DLD1 (cell line): ENCODE measurements around the gene CROCC.
"Not testable (repeated sequence)": the region's sequence is repeated elsewhere in the genome, so short reads cannot be mapped to it uniquely, and the experiment has no call there.

ENCODE experiments used
- in situ Hi-C: cut with HindIII; loops from 2 replicates; pipeline ENCODE4 v1.10.0; 2017; ENCODE audit warnings: low sequenced_read_pairs

CROCC gene

DNA sequence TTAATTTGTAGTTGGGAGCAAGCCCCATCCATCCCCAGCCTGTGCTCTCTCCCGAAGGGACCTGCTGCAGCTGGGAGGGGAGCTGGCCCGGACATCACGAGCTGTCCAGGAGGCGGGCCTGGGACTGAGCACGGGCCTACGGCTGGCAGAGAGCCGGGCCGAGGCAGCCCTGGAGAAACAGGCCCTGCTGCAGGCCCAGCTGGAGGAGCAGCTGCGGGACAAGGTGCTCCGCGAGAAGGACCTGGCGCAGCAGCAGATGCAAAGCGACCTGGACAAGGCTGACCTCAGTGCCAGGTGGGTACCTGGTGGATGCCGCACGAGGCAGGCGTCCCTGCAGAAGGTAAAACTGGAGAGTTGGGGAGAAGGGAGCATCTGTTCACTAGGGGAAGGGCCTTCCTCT is 14.8 kb downstream of the CROCC start:
- in situ Hi-C loops: not testable (repeated sequence)

DNA sequence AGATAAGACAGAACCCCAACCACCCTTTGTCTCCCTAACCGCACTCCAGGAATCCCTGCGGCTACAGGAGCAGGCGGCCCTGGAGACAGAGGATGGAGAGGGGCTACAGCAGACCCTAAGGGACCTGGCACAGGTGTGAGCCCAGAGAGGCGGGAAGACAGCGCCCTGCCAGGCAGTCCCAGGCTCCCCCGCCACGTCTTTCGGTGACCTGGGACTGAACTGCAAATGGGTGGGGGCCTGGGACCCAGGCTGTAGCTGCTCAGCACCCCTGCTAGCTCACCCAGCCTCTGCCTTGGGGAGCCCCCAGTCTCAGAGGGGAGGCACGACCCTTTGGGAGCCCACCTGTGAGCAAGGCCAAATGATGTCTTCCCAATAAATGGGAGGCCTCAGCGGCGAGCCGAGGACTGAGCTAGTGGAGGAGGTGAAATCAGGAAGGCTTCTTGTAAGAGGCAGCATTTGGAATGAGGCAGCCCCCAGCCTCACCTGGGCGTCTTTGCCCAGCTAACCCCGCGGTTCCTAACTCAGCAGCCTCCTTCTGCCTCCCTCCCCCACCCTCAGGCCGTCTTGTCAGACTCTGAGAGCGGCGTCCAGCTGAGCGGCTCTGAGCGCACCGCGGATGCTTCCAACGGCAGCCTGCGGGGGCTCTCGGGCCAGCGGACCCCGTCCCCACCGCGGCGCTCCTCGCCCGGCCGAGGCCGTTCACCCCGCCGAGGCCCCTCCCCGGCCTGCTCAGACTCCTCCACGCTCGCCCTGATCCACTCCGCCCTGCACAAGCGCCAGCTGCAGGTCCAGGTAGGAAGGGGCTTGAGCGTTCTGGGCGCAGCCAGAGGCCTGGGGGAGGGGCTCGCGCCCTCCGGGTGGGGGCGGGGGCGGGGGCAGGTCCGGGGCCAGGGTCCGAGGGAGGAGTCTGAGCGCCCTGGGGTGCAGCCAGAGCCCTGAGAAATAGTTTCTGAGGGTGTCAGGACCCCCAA is 16.9 kb downstream of the CROCC start:
- in situ Hi-C loops: no loop called here

DNA sequence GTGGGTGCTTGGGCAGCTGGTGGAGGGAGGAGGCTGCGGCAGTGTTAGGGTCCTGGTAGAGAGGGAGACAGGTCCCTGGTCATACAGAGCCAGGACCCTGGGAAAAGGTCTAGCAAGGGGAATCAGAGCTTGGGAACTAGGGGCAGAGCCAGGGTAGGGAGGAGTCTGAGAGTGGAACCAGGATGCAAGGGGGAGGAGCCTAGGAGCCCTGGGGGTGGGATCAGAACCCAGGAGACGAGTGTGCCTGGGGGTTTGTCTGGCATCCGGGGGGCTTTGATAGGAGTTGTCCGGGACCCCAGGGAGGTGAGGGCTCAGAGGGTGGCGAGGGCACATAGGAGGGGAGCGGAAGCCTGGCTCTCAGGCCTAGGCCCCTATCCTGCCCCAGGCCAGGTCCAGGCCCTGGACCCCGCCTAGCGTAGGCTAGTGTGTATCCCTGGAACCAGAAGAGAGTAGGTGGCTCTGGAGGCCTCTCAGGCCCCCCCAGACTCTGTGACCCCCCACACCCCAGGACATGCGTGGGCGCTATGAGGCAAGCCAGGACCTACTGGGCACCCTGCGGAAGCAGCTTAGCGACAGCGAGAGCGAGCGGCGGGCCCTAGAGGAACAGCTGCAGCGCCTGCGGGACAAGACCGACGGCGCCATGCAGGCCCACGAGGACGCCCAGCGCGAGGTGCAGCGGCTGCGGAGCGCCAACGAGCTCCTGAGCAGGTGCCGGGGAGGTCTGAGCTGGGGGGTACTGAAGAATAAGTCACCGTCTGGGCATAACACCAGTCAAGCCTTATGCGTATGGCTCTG is 17.9 kb downstream of the CROCC start:
- in situ Hi-C loops: not testable (repeated sequence)

DNA sequence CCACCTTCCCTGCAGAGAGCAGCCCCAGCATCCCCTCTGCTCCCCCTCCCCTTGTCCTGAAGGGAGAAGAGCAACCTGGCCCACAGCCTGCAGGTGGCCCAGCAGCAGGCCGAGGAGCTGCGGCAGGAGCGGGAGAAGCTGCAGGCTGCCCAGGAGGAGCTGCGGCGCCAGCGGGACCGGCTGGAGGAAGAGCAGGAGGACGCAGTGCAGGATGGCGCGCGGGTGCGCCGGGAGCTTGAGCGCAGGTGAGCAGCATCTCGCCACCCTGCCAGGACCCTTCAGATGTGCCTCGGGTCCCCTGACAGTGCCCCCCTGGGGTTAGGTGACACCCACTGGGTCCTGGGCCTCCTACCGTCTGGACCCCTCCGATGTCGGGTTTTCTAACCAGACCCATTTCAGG is 22.3 kb downstream of the CROCC start:
- in situ Hi-C loops: no loop called here

DNA sequence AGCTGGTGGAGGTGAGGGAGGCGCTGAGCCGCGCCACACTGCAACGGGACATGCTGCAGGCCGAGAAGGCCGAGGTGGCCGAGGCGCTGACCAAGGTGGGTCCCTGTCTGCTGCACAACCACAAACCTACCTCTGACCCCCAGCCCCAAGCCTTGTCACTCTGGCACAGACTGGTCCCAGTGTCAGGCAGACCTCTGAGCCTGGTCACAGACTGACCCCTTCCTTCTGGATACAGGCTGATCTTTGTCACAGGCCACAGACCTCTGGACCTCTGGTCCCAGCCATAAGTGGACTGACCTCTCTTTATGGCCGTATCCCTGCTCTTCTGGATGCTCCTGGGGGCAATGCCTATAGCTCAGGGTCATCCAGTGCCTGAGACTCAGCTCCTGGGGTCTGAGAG is 23.8 kb downstream of the CROCC start:
- in situ Hi-C loops: not testable (repeated sequence)

DNA sequence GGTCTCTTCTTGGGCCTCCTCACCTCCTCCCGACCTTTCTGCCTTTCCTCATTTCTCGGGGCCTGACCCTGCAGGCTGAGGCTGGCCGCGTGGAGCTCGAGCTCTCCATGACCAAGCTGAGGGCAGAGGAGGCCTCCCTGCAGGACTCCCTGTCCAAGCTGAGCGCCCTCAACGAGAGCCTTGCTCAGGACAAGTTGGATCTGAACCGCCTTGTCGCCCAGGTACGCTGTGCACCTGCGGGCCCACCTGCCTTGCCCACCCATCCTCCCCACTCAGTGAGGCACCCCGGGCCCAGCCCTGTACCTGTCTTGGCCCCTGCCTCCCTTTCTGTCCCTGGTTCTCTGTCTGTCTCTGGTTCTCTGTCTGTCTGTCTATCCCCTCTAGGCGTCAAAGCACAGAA is 24.5 kb downstream of the CROCC start:
- in situ Hi-C loops: not testable (repeated sequence)

DNA sequence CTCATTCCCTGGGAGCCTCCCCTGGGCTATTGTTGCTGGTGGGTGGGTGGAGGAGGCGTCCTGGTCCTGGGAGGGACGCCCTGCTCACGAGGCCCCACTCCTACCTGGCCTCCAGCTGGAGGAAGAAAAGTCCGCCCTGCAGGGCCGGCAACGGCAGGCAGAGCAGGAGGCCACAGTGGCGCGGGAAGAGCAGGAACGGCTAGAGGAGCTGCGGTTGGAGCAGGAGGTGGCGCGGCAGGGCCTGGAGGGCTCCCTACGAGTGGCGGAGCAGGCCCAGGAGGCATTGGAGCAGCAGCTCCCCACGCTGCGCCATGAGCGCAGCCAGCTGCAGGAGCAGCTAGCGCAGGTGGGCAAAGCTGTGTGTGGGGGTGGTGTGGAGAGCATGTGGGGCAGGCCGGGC is 24.9 kb downstream of the CROCC start:
- in situ Hi-C loops: no loop called here

DNA sequence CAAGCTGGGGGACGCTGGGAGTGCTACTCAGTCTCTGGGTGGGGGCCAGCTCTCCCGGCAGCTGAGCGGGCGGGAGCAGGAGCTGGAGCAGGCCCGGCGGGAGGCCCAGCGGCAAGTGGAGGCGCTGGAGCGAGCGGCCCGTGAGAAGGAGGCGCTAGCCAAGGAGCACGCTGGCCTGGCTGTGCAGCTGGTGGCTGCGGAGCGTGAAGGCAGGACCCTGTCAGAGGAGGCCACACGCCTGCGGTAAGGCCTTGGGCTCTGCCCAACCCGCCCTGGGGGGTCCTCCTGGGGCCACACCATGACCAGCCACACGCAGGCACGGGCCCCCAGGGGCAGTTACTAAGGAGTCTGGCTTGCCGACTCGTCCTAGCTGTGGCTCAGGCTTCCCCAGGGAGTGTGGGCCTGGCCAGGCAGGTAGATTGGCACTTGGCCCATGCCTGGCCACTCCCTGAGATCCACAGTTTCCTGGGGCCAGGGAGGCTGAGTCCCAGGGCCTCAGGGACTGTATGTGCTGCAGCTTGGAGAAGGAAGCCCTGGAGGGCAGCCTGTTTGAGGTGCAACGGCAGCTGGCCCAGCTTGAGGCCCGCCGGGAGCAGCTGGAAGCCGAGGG is 26.7 kb downstream of the CROCC start:
- in situ Hi-C loops: not testable (repeated sequence)

DNA sequence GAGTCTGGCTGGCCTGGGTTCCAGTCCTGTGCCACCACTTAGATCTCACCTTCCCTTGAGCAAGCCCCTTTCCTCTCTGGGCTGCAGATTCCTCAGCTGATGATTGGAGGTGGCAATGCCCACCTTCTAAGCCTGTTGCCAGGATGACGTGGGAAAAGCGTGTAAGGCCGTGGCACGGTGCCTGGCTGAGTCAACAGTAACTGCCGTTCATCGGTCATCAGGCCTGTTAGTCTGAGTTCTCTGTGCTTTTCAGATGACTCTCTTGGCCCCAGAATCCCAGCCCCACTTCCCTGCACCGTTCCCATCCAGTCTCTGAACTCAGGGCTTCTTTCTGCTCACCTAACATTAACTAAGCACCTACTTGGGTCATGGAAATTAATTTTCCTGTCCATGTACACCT is 27.3 kb downstream of the CROCC start:
- in situ Hi-C loops: not testable (repeated sequence)

DNA sequence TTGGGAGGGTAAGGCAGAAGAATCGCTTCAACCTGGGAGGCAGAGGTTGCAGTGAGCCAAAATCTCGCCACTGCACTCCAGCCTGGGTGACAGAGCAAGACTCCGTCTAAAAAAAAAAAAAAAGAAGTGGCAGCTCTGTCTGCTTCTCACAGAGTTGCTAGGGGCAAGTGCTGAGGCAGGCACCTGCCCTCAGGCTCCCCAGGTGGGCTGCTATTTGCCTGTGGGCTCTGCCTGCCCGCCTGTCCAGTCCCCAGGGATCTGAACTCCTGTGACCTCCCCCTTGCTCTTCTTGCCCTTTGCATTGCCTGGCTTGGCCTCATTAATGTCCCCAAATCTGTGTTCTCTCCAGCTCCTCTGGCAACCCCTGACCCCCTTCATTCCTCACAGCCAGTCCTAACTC is 30.6 kb downstream of the CROCC start:
- in situ Hi-C loops: not testable (repeated sequence)

DNA sequence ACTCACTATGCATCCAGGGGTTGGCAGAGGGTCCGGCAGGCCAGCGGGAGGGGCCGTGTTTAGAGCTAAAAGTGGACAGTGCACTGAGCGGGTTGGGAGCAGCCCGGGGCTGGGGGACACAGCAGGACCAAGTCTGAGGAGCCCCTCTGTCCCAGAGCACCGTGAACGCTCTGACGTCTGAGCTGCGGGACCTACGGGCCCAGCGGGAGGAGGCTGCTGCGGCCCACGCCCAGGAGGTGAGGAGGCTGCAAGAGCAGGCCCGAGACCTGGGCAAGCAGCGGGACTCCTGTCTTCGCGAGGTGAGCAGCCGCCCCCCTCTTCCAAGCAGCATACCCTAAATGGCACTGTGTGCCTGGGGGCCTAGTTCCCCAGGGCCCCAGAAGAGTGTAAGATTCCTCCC is 32.8 kb downstream of the CROCC start:
- in situ Hi-C loops: no loop called here

DNA sequence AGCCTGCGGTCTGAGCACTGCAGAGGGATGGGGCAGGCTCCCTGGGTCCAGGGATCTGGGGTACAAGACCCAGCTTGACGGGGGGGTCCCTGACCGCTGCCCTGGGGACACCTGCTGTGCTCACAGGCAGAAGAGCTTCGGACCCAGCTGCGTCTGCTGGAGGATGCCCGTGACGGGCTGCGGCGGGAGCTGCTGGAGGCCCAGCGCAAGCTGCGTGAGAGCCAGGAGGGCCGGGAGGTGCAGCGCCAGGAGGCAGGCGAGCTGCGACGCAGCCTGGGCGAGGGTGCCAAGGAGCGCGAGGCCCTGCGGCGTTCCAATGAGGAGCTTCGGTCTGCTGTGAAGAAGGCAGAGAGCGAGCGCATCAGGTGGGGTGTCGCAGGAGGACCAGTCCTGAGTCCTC is 33.5 kb downstream of the CROCC start:
- in situ Hi-C loops: no loop called here

DNA sequence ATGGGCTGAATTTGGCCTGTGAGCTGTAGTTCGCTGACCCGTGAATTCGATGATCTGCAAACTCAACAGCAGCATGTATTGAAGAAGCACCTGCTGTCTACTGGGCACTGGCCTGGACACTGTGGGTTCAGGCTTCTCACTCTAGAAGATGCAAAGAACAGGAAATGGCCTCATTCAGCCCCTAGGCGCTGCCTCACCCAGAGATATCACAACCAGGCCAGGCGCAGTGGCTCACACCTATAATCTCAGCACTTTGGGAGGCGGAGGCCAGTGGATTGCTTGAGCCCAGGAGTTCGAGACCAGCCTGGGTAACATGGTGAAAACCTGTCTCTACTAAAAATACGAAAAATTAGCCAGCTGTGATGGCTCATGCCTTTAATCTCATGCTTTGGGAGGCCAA is 35.0 kb downstream of the CROCC start:
- in situ Hi-C loops: no loop called here

DNA sequence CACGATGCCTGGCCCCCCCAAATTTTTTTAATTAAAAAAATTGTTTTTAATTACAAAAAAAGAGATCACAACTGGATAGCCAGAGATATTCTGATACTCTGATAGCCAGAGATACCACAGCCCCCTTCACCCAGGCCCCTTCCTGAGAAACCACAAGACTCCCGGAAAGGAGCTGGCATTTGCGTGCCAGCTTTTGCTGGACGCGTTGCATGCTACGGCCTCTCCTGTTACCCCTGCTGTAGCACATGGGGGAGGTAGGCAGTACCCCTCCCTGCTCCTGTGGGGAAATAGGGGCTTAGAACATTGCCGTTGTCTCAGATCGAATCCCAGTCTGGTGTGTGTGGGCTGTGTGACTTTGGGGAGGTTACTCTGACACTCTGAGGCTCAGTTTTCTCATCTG is 36.0 kb downstream of the CROCC start:
- in situ Hi-C loops: no loop called here

DNA sequence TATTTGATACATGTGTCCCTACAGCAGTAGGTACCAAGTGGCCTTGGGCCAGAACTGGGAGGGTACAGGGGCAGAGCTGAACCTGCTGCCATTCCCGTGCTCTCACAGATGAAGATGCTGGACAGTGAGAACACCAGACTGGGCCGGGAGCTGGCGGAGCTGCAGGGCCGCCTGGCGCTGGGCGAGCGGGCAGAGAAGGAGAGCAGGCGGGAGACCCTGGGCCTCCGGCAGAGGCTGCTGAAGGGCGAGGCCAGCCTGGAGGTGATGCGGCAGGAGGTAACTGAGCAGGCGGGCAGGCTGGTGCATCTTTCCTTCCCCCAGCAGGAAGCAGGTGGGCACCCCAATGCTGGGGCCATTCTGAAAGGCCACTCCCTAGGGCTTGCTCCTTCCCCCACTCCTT is 36.7 kb downstream of the CROCC start:
- in situ Hi-C loops: no loop called here

DNA sequence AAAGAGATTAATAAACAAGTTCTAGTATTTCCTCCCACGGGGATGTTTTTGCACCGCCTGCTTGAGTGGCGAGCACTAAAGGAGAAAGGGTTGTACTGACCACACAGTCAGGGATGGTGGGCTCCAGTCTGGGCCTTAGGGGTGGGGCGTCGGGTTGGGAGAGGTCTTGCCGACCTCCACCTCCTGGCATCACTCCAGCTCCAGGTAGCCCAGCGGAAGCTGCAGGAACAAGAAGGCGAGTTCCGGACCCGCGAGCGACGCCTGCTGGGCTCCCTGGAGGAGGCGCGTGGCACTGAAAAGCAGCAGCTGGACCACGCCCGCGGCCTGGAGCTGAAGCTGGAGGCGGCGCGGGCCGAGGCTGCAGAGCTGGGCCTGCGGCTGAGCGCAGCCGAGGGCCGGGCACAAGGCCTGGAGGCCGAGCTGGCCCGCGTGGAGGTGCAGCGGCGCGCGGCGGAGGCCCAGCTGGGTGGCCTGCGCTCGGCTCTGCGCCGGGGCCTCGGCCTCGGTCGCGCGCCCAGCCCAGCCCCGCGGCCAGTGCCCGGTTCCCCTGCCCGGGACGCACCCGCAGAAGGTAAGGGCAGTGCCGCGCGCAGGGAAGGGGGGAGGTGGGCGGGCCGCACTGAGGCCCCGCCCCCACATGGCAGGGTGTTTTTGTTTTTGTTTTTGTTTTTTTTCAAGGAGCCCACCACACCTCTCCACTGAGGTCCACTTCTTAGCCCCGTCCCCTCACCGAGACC is 39.0 kb downstream of the CROCC start:
- in situ Hi-C loops: no loop called here

DNA sequence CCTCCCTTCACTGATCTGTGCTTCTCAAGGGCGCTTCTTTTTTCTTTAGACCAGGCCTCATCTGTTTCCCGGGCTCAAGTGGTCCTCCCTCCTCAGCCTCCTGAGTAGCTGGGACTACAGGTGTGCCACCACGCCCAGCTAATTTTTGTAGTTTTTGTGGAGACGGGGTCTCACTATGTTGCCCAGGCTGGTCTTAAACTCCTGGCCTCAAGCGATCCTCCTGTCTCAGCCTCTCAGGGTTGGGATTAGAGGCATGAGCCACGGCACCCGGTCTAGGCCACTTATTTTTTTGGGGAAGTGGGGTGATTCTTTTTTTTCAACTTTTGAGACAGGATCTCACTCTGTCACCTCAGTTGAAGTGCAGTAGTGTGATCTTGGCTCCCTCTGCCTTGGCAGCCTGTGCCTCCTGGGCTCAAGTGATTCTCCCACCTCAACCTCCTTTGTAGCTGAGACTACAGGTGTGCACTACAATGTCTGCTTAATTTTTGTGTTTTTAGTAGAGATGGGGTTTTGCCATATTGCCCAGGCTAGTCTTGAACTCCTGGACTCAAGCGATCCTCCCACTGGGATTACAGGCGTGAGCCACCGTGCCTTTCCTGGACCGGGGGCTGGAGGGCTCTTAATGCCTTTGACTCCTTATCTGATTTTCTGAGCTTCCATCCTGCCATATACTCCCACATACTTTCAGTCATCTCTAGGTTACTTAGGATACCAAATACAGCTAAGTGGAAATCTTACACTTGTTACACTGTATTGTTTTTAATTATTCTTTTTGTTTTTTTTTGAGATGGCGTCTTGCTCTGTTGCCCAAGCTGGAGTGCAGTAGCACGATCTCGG is 39.8 kb downstream of the CROCC start:
- in situ Hi-C loops: no loop called here

DNA sequence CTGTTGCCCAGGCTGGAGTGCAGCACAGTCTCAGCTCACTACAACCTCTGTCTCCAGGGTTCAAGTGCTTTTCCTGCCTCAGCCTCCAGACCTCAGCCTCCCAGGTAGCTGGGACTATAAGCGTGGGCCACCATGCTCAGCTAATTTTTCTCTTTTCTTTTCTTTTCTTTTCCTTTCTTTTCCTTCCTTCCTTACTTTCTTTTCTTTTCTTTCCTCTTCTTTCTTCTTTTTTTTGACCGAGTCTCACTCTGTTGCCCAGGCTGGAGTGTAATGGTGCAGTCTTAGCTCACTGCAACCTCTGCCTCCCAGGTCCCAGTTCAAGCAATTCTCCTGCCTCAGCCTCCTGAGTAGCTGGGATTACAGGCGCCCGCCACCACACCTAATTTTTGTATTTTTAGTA is 42.4 kb downstream of the CROCC start:
- in situ Hi-C loops: not testable (repeated sequence)

DNA sequence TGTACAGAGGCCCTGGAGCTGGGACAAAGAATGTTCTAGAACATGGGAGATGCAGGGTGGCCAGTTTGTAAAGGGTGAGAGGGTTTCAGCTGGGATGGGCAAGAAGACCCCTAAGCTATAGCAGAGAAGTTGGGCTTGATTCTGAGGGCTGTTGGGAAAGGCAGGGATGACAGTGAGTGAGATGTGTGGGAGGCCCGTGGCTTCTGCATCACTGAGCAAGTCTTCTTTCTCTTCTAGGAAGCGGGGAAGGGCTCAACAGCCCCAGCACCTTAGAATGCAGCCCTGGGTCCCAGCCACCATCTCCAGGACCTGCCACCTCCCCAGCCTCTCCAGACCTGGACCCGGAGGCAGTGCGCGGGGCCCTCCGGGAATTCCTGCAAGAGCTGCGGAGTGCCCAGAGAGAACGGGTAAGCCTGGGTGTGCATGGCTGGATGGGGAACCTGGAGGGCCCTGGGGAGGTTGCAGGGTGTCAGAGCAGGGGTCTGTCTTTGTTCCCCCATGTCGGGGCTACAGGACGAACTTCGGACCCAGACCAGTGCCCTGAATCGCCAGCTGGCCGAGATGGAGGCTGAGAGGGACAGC is 43.8 kb downstream of the CROCC start:
- in situ Hi-C loops: no loop called here

DNA sequence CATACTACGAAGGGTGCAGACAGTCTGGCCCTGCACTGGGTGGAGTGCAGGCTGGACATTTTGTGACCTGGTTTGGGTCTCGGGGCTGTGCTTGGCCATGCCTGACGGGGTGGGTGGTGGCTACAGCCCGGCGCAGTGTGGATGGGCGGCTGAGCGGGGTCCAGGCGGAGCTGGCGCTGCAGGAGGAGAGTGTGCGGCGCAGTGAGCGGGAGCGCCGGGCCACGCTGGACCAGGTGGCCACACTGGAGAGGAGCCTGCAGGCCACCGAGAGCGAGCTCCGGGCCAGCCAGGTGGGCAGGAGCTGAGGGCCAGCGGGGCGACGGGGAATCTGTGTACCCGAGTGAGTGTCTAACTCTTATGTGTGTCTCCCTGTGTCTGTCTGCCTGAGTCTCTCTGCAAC is 44.6 kb downstream of the CROCC start:
- in situ Hi-C loops: no loop called here
